Rectal smooth muscle tissue (tissue), 1 donor: ENCODE results near the gene CNTNAP5.

ENCODE experiments used
- H3K27ac ChIP-seq: one replicate; pipeline ENCODE4 v1.7.0; 2013; ENCODE audit warnings: low read depth, low read length, inconsistent platforms
- H3K27me3 ChIP-seq: one replicate; pipeline ENCODE4 v1.7.0; 2013; ENCODE audit warnings: low read length; ENCODE audit not compliant: control insufficient read depth, insufficient read depth
- H3K36me3 ChIP-seq: one replicate; pipeline ENCODE4 v1.7.0; 2013; ENCODE audit warnings: low read length; ENCODE audit not compliant: control insufficient read depth, insufficient read depth
- H3K4me1 ChIP-seq: one replicate; pipeline ENCODE4 v1.7.0; 2013; ENCODE audit warnings: low read length; ENCODE audit not compliant: control insufficient read depth, insufficient read depth
- H3K4me3 ChIP-seq: one replicate; pipeline ENCODE4 v1.7.0; 2013; ENCODE audit warnings: low read length
- H3K9ac ChIP-seq: one replicate; pipeline ENCODE4 v1.7.0; 2013; ENCODE audit warnings: low read length

CNTNAP5 gene

DNA sequence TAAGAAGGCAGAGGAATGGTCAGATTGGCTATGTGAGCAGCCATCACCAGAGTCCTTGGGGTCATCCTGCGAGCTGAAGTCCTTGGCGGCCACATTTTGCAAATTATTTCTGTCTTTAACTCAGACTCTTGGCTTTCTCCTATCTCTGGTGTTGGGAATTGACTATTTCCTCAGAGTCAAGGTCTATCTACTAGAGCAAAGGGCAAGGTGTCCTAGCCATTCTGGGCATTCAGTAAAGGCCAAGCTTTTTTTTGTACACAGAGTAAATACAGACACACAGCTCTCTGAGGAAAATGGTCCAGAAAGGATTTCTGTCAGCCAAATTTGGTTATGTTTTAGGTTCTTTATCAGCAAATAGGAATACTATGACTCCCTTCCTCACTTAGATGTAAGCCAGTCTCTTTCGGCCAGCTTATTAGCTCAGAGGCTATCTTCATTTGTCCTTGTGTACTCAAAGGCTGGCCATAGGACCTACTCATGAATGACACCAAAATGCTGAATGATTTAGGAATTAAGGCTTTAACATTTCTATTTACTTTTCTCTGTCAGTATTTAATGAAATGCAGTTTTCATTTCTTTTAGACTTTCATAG lies 146.5 kb downstream of the CNTNAP5 start:
- H3K27ac ChIP-seq = no peak overlapping the region
- no peak overlapping the region for H3K9ac ChIP-seq
- no peaks in the 10 kb centered on the region for H3K36me3 ChIP-seq
- no peak overlapping the region for H3K4me3 ChIP-seq
- H3K27me3 ChIP-seq = no peaks in the 10 kb centered on the region
- H3K4me1 ChIP-seq = no peaks in the 10 kb centered on the region

GRCh38 chr2:124178719-124179118 lies 153.6 kb downstream of the CNTNAP5 start:
- no peak overlapping the region for H3K4me3 ChIP-seq
- no peak overlapping the region for H3K9ac ChIP-seq
- no peaks in the 10 kb centered on the region for H3K4me1 ChIP-seq
- no peaks in the 10 kb centered on the region for H3K36me3 ChIP-seq
- H3K27ac ChIP-seq = no peak overlapping the region
- H3K27me3 ChIP-seq = no peaks in the 10 kb centered on the region

DNA sequence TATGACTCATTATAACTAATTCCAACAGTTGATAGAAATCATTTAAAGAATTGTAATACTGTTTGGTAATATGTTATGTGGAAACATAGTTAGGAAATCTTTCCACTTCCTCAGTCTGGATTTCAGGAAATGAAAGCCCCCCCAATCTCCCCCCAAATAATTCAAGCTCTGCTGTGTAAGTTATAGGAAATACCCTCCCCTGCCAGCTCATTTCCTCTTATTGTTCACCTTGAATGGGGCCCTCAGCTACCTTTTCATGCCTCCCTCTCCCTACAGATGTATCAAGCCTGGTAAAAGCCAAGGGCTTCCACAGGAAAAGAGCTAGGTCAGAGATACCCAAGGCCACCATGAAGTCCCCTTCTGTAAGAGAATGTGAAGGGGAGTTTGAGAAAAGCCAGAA lies 155.5 kb downstream of the CNTNAP5 start:
- no peaks in the 10 kb centered on the region for H3K4me1 ChIP-seq
- H3K4me3 ChIP-seq = no peak overlapping the region
- H3K27ac ChIP-seq = no peak overlapping the region
- H3K9ac ChIP-seq = no peak overlapping the region
- no peaks in the 10 kb centered on the region for H3K36me3 ChIP-seq
- H3K27me3 ChIP-seq = no peaks in the 10 kb centered on the region

DNA sequence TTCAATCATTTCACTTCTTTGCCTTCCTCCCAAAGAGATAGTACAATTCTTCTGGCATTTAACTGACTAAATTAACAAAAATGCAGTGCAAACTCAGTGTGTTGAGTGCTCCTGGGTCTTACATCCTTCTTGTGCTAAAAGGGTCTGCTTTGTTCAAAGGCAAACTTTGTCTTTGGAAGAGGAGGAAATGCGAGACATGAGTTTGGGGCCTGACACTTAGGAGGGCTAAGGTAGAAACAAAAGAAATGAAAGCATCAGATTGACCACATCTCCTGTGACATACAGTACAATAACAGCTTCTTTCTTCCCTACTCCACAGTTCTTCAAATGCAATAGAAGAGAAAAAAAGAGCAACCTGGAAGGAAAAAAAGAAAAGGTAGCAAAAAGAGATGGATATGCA lies 161.7 kb downstream of the CNTNAP5 start:
- Histone ChIP-seq H3K4me3 (no peak overlapping the region), H3K9ac (no peak overlapping the region), H3K36me3 (no peaks in the 10 kb centered on the region), H3K27me3 (no peaks in the 10 kb centered on the region), H3K4me1 (no peaks in the 10 kb centered on the region), H3K27ac (no peak overlapping the region)

DNA sequence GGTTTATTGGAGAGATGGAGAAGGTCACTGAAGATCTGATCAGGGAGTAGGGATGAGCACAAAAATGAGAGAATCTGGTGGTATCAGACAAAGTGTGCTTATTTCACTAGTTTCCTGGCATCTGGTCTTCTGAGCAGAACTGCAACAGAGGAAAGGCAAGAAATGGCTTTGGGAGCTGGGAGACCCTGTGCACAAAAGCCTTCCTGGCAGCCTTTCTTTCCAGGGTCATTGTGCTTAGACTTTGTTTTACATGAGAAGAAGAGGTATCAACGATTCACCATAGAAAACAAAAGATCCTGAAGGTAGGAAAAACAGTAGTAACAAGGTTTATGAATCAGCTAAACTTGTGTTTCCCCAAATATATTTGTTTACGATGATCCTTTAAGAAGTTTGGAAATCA lies 162.9 kb downstream of the CNTNAP5 start:
- H3K27ac ChIP-seq = no peak overlapping the region
- H3K27me3 ChIP-seq = no peaks in the 10 kb centered on the region
- H3K36me3 ChIP-seq = no peaks in the 10 kb centered on the region
- no peak overlapping the region for H3K9ac ChIP-seq
- H3K4me3 ChIP-seq = no peak overlapping the region
- H3K4me1 ChIP-seq = no peaks in the 10 kb centered on the region

GRCh38 chr2:124193706-124194105 lies 168.6 kb downstream of the CNTNAP5 start:
- Histone ChIP-seq H3K27ac (no peak overlapping the region), H3K4me1 (no peaks in the 10 kb centered on the region), H3K4me3 (no peak overlapping the region), H3K27me3 (no peaks in the 10 kb centered on the region), H3K36me3 (no peaks in the 10 kb centered on the region), H3K9ac (no peak overlapping the region)

- Histone ChIP-seq H3K4me3 (no peak overlapping the region), H3K27me3 (no peaks in the 10 kb centered on the region), H3K36me3 (no peaks in the 10 kb centered on the region), H3K27ac (no peak overlapping the region), H3K9ac (no peak overlapping the region), H3K4me1 (no peaks in the 10 kb centered on the region)
Measured at GRCh38 chr2:124201713-124202112, 176.6 kb downstream of the CNTNAP5 start.

DNA sequence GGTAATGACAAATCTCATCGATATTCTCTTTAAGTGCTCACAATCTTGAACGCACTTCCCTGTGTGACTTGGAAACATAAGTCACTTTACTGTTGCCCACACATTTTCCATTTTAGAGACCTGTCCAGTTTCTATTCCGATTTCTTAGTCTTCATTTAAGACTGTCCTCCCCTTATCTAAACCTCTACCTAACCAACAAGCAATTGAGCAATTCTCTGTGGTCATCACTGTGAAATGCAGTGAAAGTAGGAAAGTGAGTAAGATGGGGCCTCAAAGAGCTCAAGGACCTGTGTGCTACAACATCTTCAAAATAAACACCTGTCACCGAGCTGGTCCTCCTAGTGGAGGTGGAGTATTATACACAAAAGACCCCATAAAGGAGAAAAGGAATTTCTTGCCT lies 184.4 kb downstream of the CNTNAP5 start:
- Histone ChIP-seq H3K4me1 (no peaks in the 10 kb centered on the region), H3K27ac (no peak overlapping the region), H3K36me3 (no peaks in the 10 kb centered on the region), H3K9ac (no peak overlapping the region), H3K27me3 (no peaks in the 10 kb centered on the region), H3K4me3 (no peak overlapping the region)

- H3K27ac ChIP-seq = no peak overlapping the region
- H3K27me3 ChIP-seq = no peaks in the 10 kb centered on the region
- H3K9ac ChIP-seq = no peak overlapping the region
Measured at GRCh38 chr2:124211461-124211860, 186.4 kb downstream of the CNTNAP5 start.

DNA sequence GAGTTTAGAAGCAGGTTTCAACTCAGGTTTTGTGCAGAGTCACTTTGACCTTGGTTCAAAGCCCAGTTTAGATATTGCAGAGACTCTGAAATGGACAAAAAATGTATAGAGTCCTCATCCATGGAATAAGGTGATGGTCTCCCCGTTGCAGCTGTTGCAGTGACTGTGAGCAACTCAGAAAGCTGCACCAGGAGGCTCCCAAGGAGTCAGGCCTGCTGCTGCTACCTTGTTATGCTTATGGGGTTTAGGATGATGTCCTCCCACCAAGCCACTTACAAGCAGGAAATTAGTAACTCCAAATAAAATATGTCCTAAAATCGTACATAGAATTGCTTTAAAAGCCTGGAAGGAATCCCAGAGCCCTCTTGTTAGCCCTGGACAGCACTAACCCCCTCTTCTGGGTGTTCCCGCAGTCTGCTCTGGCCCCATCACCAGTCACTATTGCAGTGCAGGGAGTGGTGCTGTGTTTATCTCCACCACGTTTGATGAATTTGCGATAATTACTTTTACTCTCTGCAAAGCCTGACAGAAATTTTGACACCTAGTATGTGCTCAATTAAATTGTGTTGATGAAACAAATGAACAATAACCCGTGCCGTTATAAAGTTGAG lies 189.0 kb downstream of the CNTNAP5 start:
- Histone ChIP-seq H3K27ac (no peak overlapping the region), H3K27me3 (no peaks in the 10 kb centered on the region), H3K4me3 (no peak overlapping the region), H3K36me3 (no peaks in the 10 kb centered on the region), H3K4me1 (no peaks in the 10 kb centered on the region), H3K9ac (no peak overlapping the region)

More at GRCh38 chr2:124211461-124211860, 186.4 kb downstream of the CNTNAP5 start:
- Histone ChIP-seq H3K4me1 (no peaks in the 10 kb centered on the region), H3K36me3 (no peaks in the 10 kb centered on the region), H3K4me3 (no peak overlapping the region)

DNA sequence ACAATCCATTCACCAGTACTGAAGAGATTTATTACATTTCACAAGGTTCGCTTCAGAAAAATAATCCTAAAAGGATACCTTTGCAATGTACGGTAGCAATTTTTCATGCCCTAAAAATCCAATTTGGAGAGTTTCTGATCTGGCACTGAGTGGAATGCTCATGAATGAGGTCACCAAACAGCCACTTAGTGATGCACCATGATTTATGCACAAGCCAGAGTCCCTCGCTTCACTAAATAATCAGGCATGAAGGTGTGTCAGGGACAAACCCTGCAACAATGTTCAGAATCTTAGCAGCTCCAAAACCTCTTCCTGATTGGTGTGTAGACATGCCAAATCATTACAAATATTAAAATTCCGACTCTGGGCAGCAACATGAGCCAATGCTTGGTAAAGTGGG lies 221.1 kb downstream of the CNTNAP5 start:
- no peaks in the 10 kb centered on the region for H3K36me3 ChIP-seq
- H3K27me3 ChIP-seq = no peaks in the 10 kb centered on the region
- H3K4me3 ChIP-seq = no peak overlapping the region
- no peaks in the 10 kb centered on the region for H3K4me1 ChIP-seq
- H3K9ac ChIP-seq = no peak overlapping the region
- H3K27ac ChIP-seq = no peak overlapping the region

- H3K4me3 ChIP-seq = no peak overlapping the region
- no peaks in the 10 kb centered on the region for H3K27me3 ChIP-seq
- no peak overlapping the region for H3K9ac ChIP-seq
- no peaks in the 10 kb centered on the region for H3K4me1 ChIP-seq
- H3K27ac ChIP-seq = no peak overlapping the region
- no peaks in the 10 kb centered on the region for H3K36me3 ChIP-seq
Measured at GRCh38 chr2:124248386-124248785, 223.3 kb downstream of the CNTNAP5 start.

GRCh38 chr2:124250433-124250832 lies 225.3 kb downstream of the CNTNAP5 start:
- no peak overlapping the region for H3K27ac ChIP-seq
- no peak overlapping the region for H3K4me3 ChIP-seq
- H3K9ac ChIP-seq = no peak overlapping the region
- H3K36me3 ChIP-seq = no peaks in the 10 kb centered on the region
- no peaks in the 10 kb centered on the region for H3K4me1 ChIP-seq
- H3K27me3 ChIP-seq = no peaks in the 10 kb centered on the region
